GM18505 (cell line): Measurements from ENCODE around the gene HELZ.
"Not testable (repeated sequence)": the region's sequence is repeated elsewhere in the genome, so short reads cannot be mapped to it uniquely, and the experiment has no call there.

Source experiments
- ATAC-seq: cut with Tn5 transposase; IDR thresholded peaks from one replicate; pipeline ENCODE4 v1.9.1; 2021; ENCODE audit not compliant: unreplicated experiment
- POLR2A ChIP-seq: IDR thresholded peaks from 4 replicates; pipeline ENCODE4 v1.6.1; 2011; ENCODE audit warnings: borderline replicate concordance; ENCODE audit not compliant: insufficient read depth, insufficient read length; ENCODE audit errors: extremely low read depth

The HELZ gene

DNA sequence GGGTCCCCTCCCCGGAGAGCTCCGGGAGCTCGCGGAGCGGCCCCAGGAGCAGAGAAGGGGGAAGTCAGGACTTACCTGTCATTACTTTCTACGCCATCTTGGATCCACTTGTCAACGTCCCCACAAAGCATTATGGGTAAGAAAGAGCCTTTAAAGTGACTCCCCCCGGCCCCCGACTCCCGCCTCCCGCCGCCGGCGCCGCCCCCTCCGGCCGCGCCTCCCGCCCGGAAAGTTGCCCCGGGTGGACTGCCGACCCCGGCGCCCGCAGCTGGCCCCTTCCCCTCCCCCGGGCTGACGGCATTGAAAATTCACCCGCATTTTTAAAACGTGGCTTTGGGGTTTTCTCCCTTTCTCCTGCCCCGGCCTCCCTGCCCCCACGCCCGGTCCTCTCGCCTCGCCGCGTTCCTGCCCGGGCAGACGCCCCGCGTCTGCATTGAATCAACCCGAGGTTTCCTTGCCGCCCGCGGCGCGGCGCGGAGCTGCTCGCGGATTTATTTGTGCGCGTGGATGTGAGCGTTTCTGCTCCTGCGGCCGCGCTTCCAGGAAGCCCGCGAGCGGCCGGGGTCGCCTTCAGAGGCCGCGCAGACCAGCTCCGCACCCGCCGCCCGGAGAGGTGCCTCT, at the start of gene HELZ:
TSS of gene HELZ (minus strand) at position 124 of the 621 bp plus-strand sequence. CDS start 26,392 bp downstream, outside the sequence.
- ATAC-seq, result peak; percentile 45
- TF ChIP-seq POLR2A, result peak; percentile 78

DNA sequence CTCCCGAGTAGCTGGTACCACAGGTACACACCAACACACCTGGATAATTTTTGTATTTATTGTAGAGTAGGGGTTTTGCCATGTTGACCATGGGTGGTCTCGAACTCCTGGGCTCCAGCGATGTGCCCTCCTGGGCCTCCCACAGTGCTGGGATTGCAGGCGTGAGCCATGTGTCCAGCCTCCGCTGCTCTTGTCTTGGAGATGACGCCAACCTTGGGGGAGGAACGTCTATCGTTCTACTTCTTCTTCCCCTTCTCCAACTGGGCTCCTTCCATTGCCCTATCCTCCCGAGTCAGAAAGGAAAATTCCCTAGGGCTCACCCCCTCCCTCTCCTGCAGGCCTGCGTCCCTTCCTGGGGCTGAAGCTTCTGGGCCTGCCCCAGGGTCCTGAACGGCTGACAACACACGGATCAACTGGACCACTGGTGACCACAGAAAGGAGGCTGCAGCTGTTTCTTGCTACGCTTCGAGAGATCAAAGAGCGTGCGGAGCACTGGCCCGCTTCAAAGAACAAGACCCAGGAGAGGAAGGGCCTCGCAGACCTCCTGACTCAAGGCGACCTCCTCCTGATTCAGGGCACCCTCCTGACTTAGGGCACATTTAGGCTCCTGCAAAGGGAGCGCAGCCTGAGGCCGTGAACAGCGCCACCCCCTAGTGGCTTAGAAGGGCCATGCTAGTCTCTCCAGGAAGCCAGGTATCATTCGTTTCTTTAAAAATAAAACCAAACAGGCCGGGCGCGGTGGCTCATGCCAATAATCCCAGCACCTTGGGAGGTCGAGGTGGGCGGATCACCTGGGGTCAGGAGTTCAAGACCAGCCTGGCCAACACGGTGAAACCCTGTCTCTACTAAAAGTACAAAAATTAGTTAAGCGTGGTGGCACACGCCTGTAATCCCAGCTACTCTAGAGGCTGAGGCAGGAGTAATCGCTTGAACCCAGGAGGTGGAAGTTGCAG, 48.5 kb upstream of the HELZ start:
- TF ChIP-seq POLR2A, result no peak
- no peak for ATAC-seq

- no peak for ATAC-seq
- no peak for TF ChIP-seq POLR2A
Measured at GRCh38 chr17:67290711-67291291, 45.8 kb upstream of the HELZ start.

GRCh38 chr17:67290244-67290643, 45.2 kb upstream of the HELZ start:
- no peak for ATAC-seq

DNA sequence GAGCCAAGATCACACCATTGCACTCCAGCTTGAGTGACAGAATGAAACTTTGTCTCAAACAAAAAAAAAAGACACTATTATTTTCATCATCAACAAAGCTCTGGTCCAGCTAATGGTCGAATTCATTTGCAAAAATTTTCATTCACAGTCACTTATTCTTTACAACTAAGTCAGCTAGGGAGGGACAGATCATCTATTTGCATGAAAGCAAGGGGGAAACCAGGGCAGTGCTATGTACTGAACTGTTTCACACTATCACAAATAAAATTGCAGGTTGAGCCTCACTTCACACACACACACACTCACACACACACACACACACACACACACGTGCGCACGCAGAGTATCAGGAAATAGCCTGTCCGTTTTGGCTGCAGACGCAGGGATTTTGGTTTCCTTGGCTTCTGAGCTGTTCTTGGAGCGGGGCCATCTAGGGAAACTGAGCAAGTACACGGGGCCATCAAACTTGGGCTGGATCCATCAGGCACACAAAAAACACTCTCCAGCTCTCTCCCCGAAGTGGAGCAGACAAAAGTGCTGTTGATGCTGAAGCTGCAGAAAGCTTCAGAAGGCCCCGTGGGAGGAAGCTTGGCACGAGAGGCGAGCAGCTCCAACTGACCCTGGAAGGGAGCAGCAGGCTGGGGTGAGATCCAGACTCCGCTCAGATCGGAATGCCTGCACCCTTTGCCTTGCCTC, 44.3 kb upstream of the HELZ start:
- TF ChIP-seq POLR2A, result no peak
- no peak for ATAC-seq

More at GRCh38 chr17:67290244-67290643, 45.2 kb upstream of the HELZ start:
- no peak for TF ChIP-seq POLR2A

DNA sequence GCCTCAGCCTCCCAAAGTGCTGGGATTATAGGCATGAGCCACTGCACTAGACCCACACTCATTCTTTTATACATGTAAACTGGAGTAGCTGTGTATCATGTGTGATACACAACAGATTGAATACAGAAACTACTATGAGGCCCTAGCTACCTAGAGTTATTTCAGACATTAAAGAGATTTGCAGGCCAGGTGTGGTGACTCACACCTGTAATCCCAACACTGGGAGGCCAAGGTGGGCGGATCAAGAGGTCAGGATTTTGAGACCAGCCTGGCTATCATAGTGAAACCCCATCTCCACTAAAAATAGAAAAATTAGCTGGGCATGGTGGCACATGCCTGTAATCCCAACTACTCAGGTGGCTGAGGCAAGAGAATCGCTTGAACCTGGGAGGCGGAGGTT, 41.8 kb upstream of the HELZ start:
- not testable (repeated sequence) for ATAC-seq

DNA sequence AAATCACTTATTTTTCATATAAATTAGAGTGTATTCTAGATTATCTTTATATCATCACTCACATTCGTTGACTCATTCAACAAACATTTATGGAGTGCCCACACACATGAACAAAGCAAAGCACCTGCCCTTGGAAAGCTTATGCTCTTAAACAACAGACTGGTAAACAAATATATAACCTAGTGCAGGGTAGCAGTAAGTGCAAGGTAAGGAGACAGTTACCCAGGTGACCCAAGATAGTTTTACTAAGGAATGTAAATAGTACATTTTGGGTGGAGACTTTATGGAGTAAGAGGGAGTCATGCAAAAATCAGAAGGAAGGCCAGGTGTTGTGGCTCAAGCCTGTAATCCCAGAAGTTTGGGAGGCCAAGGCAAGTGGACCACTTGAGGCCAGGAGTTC, 40.4 kb upstream of the HELZ start:
- ATAC-seq, result no peak
- TF ChIP-seq POLR2A, result no peak

DNA sequence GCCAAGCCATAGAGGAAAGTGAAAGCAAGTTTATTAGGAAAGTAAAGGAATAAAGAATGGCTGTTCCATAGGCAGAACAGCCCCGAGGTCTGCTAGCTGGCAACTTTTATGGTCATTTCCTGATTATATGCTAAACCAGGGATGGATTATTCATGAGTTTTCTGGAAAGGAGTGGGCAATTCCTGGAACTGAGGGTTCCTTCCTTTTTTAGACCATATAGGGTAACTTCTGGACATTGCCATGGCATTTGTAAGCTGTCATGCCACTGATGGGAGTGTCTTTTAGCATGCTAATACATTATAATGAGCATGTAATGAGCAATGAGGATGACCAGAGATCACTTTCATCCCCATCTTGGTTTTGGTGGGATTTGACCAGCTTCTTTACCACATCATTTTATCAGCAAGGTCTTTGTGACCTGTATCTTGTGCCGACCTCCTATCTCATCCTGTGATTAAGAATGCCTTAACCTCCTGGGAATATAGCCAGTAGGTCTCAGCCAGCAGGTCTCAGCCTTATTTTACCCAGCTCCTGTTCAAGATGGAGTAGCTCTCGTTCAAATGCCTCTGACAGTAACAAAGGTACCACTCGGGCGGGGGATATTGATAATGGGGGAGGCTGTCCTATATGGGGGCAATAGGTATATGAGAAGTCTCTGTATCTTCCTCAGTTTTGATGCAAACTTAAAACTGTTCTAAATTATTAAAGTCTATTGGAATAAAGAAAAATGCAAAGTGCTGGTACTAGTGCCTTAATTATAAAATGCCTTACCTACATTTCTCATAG, 38.9 kb upstream of the HELZ start:
- no peak for TF ChIP-seq POLR2A
- no peak for ATAC-seq

GRCh38 chr17:67281743-67282142, 36.7 kb upstream of the HELZ start:
- TF ChIP-seq POLR2A, result no peak
- ATAC-seq, result no peak

DNA sequence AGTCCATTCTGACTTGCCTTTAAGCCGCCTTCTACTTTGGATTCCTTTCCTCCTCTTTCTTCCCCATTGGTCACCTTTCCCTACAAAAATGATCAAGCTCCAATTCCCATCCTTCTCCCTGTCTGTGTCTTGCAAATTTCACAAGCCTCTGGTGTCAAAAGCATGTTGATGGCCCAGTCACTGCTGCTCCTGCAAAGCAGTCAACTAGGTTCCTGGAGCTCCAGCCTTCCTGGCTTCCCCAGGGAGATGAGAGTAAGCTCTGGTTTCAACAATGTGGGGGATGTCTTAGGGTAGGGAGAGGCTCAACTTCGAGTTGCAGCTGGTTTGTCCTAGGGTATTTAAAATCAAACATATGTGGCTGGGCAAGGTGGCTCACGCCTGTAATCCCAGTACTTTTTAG, 36.1 kb upstream of the HELZ start:
- no peak for ATAC-seq
- TF ChIP-seq POLR2A, result no peak

GRCh38 chr17:67280279-67280678, 35.3 kb upstream of the HELZ start:
- ATAC-seq, result no peak

GRCh38 chr17:67279115-67279514, 34.1 kb upstream of the HELZ start:
- no peak for TF ChIP-seq POLR2A
- no peak for ATAC-seq

More at GRCh38 chr17:67280279-67280678, 35.3 kb upstream of the HELZ start:
- no peak for TF ChIP-seq POLR2A
